HG03175 (cell line): ENCODE measurements around the gene NPHP1.
"Not testable (repeated sequence)": the region's sequence is repeated elsewhere in the genome, so short reads cannot be mapped to it uniquely, and the experiment has no call there.

Experiments used
- ATAC-seq: cut with Tn5 transposase; IDR thresholded peaks from one replicate; pipeline ENCODE4 v1.9.1; 2021; ENCODE audit warnings: mild to moderate bottlenecking, moderate library complexity; ENCODE audit not compliant: unreplicated experiment

Gene NPHP1

GRCh38 chr2:110198016-110198415 is 6.8 kb downstream of the NPHP1 start:
- ATAC-seq: no peak

- no peak for ATAC-seq
Observed at GRCh38 chr2:110197452-110197851, 7.4 kb downstream of the NPHP1 start.

DNA sequence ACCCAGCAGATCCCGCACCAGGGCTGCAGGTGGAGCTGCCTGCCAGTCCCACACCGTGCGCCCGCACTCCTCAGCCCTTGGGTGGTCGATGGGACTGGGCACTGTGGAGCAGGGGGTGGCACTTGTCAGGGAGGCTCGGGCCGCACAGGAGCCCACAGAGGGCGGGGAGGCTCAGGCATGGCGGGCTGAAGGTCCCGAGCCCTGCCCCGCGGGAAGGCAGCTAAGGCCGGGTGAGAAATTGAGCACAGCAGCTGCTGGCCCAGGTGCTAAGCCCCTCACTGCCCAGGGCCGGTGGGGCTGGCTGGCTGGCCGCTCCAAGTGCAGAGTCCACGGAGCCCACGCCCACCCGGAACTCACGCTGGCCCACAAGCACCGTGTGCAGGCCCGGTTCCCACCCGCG is 14.6 kb downstream of the NPHP1 start:
- ATAC-seq: not testable (repeated sequence)

DNA sequence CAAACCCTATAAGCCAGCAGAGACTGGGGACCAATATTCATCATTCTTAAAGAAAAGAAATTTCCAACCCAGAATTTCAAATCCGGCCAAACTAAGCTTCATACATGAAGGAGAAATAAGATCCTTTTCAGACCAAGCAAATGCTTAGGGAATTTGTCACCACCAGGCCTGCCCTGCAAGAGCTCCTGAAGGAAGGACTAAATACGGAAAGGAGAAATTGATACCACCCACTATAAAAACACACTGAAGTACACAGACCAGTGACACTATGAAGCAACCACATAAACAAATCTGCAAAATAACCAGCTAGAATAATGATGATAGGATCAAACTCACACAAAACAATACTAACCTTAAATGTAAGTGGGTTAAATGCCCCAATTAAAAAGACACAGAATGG is 22.4 kb downstream of the NPHP1 start:
- ATAC-seq: no peak

GRCh38 chr2:110180036-110180435 is 24.8 kb downstream of the NPHP1 start:
- ATAC-seq: no peak

GRCh38 chr2:110173523-110173922 is 31.3 kb downstream of the NPHP1 start:
- ATAC-seq: no peak

DNA sequence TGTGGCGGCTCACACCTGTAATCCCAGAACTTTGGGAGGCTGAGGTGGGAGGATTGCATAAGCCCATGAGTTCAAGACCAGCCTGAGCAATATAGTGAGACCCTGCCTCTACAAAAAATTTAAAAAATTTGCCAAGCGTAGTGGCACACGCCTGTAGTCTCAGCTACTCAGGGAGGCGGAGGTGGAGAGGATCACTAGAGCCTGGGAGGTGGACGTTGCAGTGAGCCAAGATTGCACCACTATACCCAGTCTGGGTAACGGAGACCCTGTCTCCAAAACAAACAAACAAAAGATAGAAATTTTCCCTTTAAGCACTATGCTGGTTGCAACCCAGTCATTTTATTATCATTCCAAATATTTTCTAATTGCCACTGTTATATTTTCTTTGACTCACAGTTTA is 32.3 kb downstream of the NPHP1 start:
- ATAC-seq: no peak

GRCh38 chr2:110170102-110170501 is 34.7 kb downstream of the NPHP1 start:
- no peak for ATAC-seq

DNA sequence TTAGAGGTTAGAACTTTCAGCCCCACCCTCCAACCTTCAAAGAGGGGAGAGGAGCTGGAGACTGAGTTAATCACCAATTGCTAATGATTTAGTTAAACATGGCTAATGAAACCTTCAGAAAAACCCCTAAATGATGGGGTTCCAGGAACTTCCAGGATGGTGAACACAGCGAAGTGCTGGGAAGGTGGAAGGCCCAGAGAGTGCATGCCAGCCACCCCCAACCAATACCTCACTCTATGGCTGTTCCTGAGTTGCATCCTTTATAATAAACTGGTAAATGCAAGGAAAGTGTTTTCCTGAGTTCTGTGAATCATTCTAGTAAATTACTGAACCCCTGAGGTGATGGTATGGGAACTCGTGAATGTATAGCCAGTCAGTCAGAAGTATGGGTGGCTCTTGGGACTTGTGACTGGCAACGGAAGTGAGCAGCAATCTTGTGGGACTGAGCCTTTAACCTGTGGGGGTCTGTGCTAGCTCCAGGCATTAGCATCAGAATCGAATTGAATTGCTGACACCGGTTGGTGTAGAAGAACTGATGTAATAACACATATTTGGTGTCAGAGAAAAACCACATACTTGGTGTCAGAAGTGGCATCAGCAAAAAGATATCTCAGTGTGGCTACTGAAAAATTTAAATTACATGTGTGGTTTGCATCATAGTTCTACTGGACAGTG is 37.4 kb downstream of the NPHP1 start:
- no peak for ATAC-seq

GRCh38 chr2:110166266-110166665 is 38.5 kb downstream of the NPHP1 start:
- ATAC-seq: no peak

DNA sequence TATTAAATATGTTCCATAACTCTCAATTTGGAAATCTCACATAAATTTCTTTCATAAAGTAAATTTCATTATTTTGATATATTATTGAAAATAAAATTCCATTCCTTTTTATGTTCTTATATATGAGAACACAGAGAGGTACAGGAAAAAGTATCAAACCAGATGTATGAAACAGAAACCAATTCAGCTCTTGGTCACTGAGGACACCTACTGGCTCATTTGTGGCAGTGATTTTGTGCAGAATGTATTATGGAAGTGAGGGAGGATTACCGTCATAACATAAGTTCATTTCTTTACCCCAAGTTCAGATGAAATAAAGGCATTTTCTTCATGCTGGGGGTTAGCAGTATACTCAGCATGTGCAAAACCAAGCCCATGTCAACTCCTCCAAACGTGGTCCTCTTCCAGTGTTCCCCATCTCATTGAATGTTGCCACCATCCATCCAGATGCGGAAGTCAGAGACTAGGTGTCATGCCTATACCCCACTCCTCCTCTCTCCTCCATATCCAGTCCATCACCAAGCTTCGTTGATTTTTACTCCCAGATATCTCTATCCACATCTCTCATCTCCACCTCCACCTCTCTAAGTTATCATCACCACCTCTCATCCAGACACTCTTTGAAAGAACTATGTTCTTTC is 47.5 kb downstream of the NPHP1 start:
- ATAC-seq: peak; percentile 58

GRCh38 chr2:110154828-110155227 is 50.0 kb downstream of the NPHP1 start:
- ATAC-seq: not testable (repeated sequence)

GRCh38 chr2:110154188-110154587 is 50.6 kb downstream of the NPHP1 start:
- ATAC-seq: not testable (repeated sequence)

DNA sequence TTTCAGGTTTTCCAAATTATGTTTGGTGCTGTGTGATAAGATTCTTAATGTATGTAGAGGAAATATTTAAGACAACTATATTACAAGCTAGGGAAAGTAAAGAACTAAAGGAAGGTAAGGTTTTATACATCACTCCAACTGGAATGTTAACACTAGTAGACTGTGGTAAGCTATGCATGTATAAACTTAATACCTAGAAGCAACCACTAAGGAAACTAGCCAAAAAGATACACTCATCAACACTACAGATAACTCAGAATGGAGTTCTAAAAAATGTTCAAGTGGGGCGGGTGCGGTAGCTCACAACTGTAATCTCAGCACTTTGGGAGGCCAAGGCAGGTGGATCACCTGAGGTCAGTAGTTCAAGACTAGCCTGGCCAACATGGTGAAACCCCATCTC is 51.4 kb downstream of the NPHP1 start:
- no peak for ATAC-seq

DNA sequence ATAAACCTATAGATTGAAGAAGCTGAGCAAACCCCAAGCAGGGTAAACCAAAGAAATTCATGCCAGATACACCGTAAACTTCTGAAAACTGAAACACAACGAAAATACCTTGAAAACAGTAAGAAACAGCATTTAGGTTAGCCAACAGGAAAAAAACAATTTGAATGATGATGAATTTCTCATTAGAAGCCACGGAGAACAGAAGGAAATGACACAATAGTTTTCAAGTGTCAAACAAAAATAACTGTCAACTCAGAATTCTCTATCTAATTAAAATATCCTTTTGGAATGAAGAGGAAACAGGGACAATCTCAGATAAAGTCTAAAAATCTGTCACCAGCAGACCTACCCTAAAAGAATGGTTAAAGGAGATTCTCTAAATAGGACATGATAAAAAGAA is 51.9 kb downstream of the NPHP1 start:
- no peak for ATAC-seq

GRCh38 chr2:110149330-110150220 is 55.2 kb downstream of the NPHP1 start:
- ATAC-seq: no peak

GRCh38 chr2:110146945-110147332 is 57.9 kb downstream of the NPHP1 start:
- ATAC-seq: no peak

DNA sequence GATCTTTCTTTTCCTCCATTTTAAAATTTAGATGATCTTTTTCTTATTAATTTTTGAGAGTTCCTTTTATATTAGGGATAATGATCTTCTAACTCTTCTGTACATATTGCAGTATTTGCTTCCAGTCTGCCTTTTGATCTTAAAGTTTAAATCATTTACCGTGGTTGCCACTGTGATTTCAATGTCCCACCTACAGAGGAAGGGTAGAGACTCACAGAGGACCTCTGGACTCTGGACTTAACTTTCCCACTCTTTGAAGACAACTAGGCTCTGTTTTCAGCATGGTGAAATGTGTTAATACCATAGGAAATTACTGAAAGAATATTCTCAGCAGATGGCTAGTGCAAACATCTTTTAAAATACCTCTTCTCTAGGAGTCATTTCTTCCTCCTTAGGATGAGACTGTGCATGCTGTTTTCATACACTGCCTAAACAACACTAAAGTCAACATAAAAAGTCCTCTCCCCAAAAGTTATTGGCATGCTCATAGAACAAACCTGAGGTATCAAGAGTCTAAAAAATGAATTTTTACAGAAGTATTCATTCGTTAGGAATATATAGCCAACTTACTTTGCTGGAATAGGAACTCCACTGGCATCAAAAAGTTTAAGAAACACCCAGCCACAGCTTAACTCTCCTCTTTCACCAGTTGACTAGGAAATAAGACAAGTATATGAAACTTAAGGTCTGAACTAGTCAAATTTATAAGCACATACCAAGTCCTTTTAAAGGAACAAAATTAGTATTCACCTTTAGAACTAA is 58.4 kb downstream of the NPHP1 start:
- ATAC-seq: no peak

- peak; percentile 71 for ATAC-seq
Observed at GRCh38 chr2:110143982-110144381, 60.8 kb downstream of the NPHP1 start.

DNA sequence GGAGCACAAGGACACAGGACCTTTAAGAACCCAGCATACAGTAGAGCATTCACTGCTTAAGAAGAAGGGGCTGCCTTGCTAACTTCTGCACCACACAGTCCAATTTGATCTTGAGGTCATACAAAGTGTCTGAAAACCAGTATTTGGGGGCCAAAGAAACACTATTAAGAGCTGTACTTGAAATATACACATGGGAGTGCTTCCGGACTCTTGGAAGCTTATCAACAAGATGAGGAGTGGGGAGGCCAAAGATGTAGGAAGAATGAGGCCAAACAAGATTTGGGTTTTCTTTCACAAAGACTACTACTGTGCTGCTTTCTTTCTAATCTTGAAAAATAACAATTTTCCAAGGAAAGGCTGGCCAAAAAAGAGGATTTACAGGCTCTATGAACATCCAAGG is 64.4 kb downstream of the NPHP1 start:
- ATAC-seq: no peak

- ATAC-seq: no peak
Observed at GRCh38 chr2:110134025-110134424, 70.8 kb downstream of the NPHP1 start.
